LNCaP clone FGC (cell line): ENCODE measurements around the gene RING1.

ENCODE experiments used
- DNase-seq: peaks from one replicate; pipeline ENCODE4 v3.0.0-alpha.2; 2011; ENCODE audit warnings: low read depth
- H3K4me3 ChIP-seq: 2 replicates; pipeline ENCODE4 v1.5.1; 2011; ENCODE audit warnings: mild to moderate bottlenecking, low read depth, low read length, control low read depth
- CTCF ChIP-seq: IDR thresholded peaks from 2 replicates; pipeline ENCODE4 v1.5.1; 2012; ENCODE audit warnings: mild to moderate bottlenecking; ENCODE audit not compliant: control insufficient read depth, insufficient read depth; ENCODE audit errors: extremely low read depth

RING1 gene

GRCh38 chr6:33189164-33189563 is 19.1 kb upstream of the RING1 start:
- no peak for TF ChIP-seq CTCF
- DNase-seq, result no peak
- H3K4me3 ChIP-seq, result no peak overlapping the region

- DNase-seq, result no peak
- TF ChIP-seq CTCF, result no peak
- H3K4me3 ChIP-seq, result no peak overlapping the region
Measured at GRCh38 chr6:33189625-33190448, 18.5 kb upstream of the RING1 start.

GRCh38 chr6:33190504-33191107 is 17.7 kb upstream of the RING1 start:
- no peak overlapping the region for H3K4me3 ChIP-seq
- no peak for TF ChIP-seq CTCF
- no peak for DNase-seq

GRCh38 chr6:33191383-33192104 is 16.8 kb upstream of the RING1 start:
- H3K4me3 ChIP-seq, result no peak overlapping the region
- no peak for DNase-seq
- TF ChIP-seq CTCF, result no peak

- H3K4me3 ChIP-seq, result no peak within 1 kb of the TSS
- TF ChIP-seq CTCF, result no peak
- DNase-seq, result no peak
Measured at GRCh38 chr6:33192105-33192646, 16.1 kb upstream of the RING1 start, which contains the start of gene COL11A2. Gene COL11A2, minus strand, starts transcription at chr6:33192467. Its CDS starts 227 bp downstream, at chr6:33192240.

GRCh38 chr6:33192671-33193602 is 15.4 kb upstream of the RING1 start:
- DNase-seq, result no peak
- TF ChIP-seq CTCF, result no peak
- no peak overlapping the region for H3K4me3 ChIP-seq
